CD4-positive, alpha-beta memory T cell (primary cell): ENCODE results near the gene MAJIN. TPM values are rescaled to one million over a fixed set of nuclear protein-coding genes. Genes with fewer than 3 reads are reported as not detected.
"Not testable (repeated sequence)": the region's sequence is repeated elsewhere in the genome, so short reads cannot be mapped to it uniquely, and the experiment has no call there.

Experiments used
- CTCF ChIA-PET: fragments of 350-600 bp; sonication (Branson Sonifier 250); formaldehyde crosslinking; loops from one replicate; lab custom pipeline; 2021; ENCODE audit warnings: inconsistent platforms; ENCODE audit not compliant: partially characterized antibody; lab: Charles Lee
- POLR2A ChIA-PET: fragments of 350-600 bp; sonication (Branson Sonifier 250); formaldehyde crosslinking; loops from one replicate; lab custom pipeline; 2021; ENCODE audit not compliant: partially characterized antibody; lab: Charles Lee
- DNase-seq, 5 donors: peaks; one replicate each; pipeline versions ENCODE4 v3.0.0 to v3.0.0-alpha.2; 2020 to 2022; ENCODE audit warnings: mixed read lengths in 1 of 5
- H3K27ac ChIP-seq: one replicate; pipeline ENCODE4 v1.7.0; 2013; ENCODE audit warnings: low read depth, low read length
- H3K27me3 ChIP-seq: 2 replicates; pipeline ENCODE4 v1.7.0; 2013; ENCODE audit warnings: mild to moderate bottlenecking, low read length, moderate library complexity; ENCODE audit not compliant: insufficient read depth
- H3K36me3 ChIP-seq: 2 replicates; pipeline ENCODE4 v1.7.0; 2013; ENCODE audit warnings: mild to moderate bottlenecking, low read length, moderate library complexity; ENCODE audit not compliant: insufficient read depth
- H3K4me1 ChIP-seq: 2 replicates; pipeline ENCODE4 v1.7.0; 2013; ENCODE audit warnings: mild to moderate bottlenecking, low read length, moderate library complexity; ENCODE audit not compliant: insufficient read depth
- H3K4me3 ChIP-seq, 2 donors: one replicate each; pipeline ENCODE4 v1.7.0; 2013; ENCODE audit warnings: low read length in 2 of 2, mild to moderate bottlenecking in 1 of 2
- H3K9me3 ChIP-seq, 2 donors: one replicate each; pipeline ENCODE4 v1.7.0; 2013; ENCODE audit warnings: low read length in 2 of 2, control low read depth in 1 of 2; ENCODE audit not compliant: control insufficient read depth in 1 of 2
- H3K27ac Mint-ChIP-seq, 7 donors: one replicate each; pipeline ENCODE4 v1.8.0; 2020 to 2021; ENCODE audit warnings: mixed read lengths in 7 of 7, mild to moderate bottlenecking in 6 of 7, inconsistent platforms in 3 of 7, moderate library complexity in 3 of 7
- H3K27me3 Mint-ChIP-seq, 2 donors: one replicate each; pipeline ENCODE4 v1.8.0; 2020 to 2021; ENCODE audit warnings: mixed read lengths in 2 of 2
- H3K36me3 Mint-ChIP-seq, 2 donors: one replicate each; pipeline ENCODE4 v1.8.0; 2020 to 2021; ENCODE audit warnings: mixed read lengths in 2 of 2, inconsistent platforms in 1 of 2, mild to moderate bottlenecking in 1 of 2
- H3K4me1 Mint-ChIP-seq, 4 donors: one replicate each; pipeline ENCODE4 v1.8.0; 2020 to 2021; ENCODE audit warnings: mixed read lengths in 4 of 4, mild to moderate bottlenecking in 1 of 4
- H3K4me3 Mint-ChIP-seq, 8 donors: one replicate each; pipeline ENCODE4 v1.8.0; 2020 to 2021; ENCODE audit warnings: mixed read lengths in 8 of 8, mild to moderate bottlenecking in 7 of 8, moderate library complexity in 6 of 8, inconsistent platforms in 3 of 8
- H3K9me3 Mint-ChIP-seq, 8 donors: one replicate each; pipeline ENCODE4 v1.8.0; 2020 to 2021; ENCODE audit warnings: mixed read lengths in 8 of 8, mild to moderate bottlenecking in 5 of 8, inconsistent platforms in 3 of 8, moderate library complexity in 1 of 8
- intact Hi-C: fragments of 100-400 bp; cut with micrococcal nuclease; formaldehyde crosslinking; loops from one replicate; pipeline ENCODE4 v1.15.1; 2023
- polyA plus RNA-seq, 2 donors: library from polyadenylated mRNA; unstranded; fragments of 300-500 nt; fragmentation: Illumina TruSeq; gene quantifications; one replicate each; pipeline ENCODE4 v1.2.3, GENCODE V29; 2021
- total RNA-seq, 2 experiments: library from RNA; stranded (reverse); gene quantifications; one replicate each; pipeline ENCODE4 v1.2.3, GENCODE V29; 2021

Gene MAJIN
- total and polyA plus RNA-seq, 4 experiments from 2014 or later: 0.44 to 0.91 TPM; not detected in 2

GRCh38 chr11:64996327-64996709 lies 24.4 kb upstream of the MAJIN start:
- Histone ChIP-seq H3K9me3 (no peaks in the 10 kb centered on the region), H3K4me3 (no peak overlapping the region), H3K27ac (no peak overlapping the region), H3K4me1 (peaks cover 16% of the 10 kb centered on the region), H3K36me3 (no peaks in the 10 kb centered on the region), H3K27me3 (no peaks in the 10 kb centered on the region)
- Mint-ChIP-seq H3K36me3 (no peaks in the 10 kb centered on the region), H3K4me3 (no peak overlapping the region), H3K27me3 (peaks cover 0 to 1% of the 10 kb centered on the region in 2 donors), H3K4me1 (peaks cover 7 to 22% (median 11%) of the 10 kb centered on the region in 4 donors), H3K9me3 (no peaks in the 10 kb centered on the region), H3K27ac (no peak overlapping the region)
- no peak for DNase-seq
- CTCF ChIA-PET: interaction anchor here (0.7 to 1.1 kb wide), 3 partner anchors 18 to 148 kb away, joined by 3 to 5 read pairs (median 5); partner anchors contain the start of gene ARL2
- intact Hi-C loops: no loop called here
- POLR2A ChIA-PET: no interaction called here

- H3K27me3 Mint-ChIP-seq: peaks cover 0 to 1% of the 10 kb centered on the region in 2 donors
- Histone ChIP-seq H3K27me3 (no peaks in the 10 kb centered on the region), H3K9me3 (no peaks in the 10 kb centered on the region), H3K4me1 (peaks cover 26% of the 10 kb centered on the region), H3K4me3 (no peak overlapping the region), H3K27ac (no peak overlapping the region), H3K36me3 (no peaks in the 10 kb centered on the region)
- H3K36me3 Mint-ChIP-seq: no peaks in the 10 kb centered on the region
- H3K4me1 Mint-ChIP-seq: peaks cover 17 to 32% (median 23%) of the 10 kb centered on the region in 4 donors
- no peaks in the 10 kb centered on the region for H3K9me3 Mint-ChIP-seq
- intact Hi-C loops: no loop called here
- peak overlapping the region in 1 of 7 donors; percentile 81 for H3K27ac Mint-ChIP-seq
- POLR2A ChIA-PET: no interaction called here
- CTCF ChIA-PET: no interaction called here
- DNase-seq: no peak
- no peak overlapping the region for H3K4me3 Mint-ChIP-seq
Measured at GRCh38 chr11:64994318-64994717, 22.4 kb upstream of the MAJIN start.

GRCh38 chr11:64990222-64990923 lies 18.5 kb upstream of the MAJIN start:
- Mint-ChIP-seq H3K36me3 (no peaks in the 10 kb centered on the region), H3K9me3 (no peaks in the 10 kb centered on the region), H3K4me1 (peaks cover 8 to 25% (median 16%) of the 10 kb centered on the region in 4 donors), H3K4me3 (peak overlapping the region in 5 of 8 donors; percentile 30 to 74 (median 66)), H3K27ac (peak overlapping the region in 5 of 7 donors; percentile 13 to 69 (median 47)), H3K27me3 (peaks cover 0 to 3% of the 10 kb centered on the region in 2 donors)
- H3K4me1 ChIP-seq: peaks cover 16% of the 10 kb centered on the region
- POLR2A ChIA-PET: no interaction called here
- intact Hi-C loops: no loop called here
- H3K27ac ChIP-seq: no peak overlapping the region
- H3K4me3 ChIP-seq: no peak overlapping the region
- H3K9me3 ChIP-seq: no peaks in the 10 kb centered on the region
- CTCF ChIA-PET: no interaction called here
- no peaks in the 10 kb centered on the region for H3K36me3 ChIP-seq
- no peak for DNase-seq
- H3K27me3 ChIP-seq: no peaks in the 10 kb centered on the region

DNA sequence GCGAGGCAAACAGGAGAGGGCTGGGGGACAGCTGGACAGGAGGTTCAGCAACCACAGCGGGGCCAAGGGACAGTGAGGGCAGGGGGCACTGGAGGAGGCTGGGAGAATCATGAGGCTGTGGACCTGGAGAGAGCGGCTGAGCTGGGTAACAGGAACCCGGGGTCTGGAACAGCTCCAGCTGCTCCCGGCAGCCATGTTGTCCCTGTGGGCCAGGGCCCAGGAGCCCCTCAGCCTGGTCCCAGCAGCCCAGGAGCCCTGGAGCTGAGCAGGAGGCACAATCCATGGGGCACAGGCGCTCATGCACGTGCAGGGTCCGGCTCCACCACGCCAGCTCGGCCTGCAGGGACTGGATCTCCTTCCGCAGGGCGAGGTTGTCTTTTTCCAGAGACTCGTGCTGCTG lies 17.5 kb upstream of the MAJIN start:
- Mint-ChIP-seq H3K4me1 (peaks cover 8 to 25% (median 16%) of the 10 kb centered on the region in 4 donors), H3K27ac (peak overlapping the region in 1 of 7 donors; percentile 62), H3K9me3 (no peaks in the 10 kb centered on the region), H3K36me3 (no peaks in the 10 kb centered on the region), H3K4me3 (no peak overlapping the region), H3K27me3 (peaks cover 1 to 2% of the 10 kb centered on the region in 2 donors)
- no peaks in the 10 kb centered on the region for H3K27me3 ChIP-seq
- no peak overlapping the region for H3K27ac ChIP-seq
- H3K36me3 ChIP-seq: no peaks in the 10 kb centered on the region
- DNase-seq: no peak
- no peak overlapping the region for H3K4me3 ChIP-seq
- peaks cover 16% of the 10 kb centered on the region for H3K4me1 ChIP-seq
- POLR2A ChIA-PET: no interaction called here
- intact Hi-C loops: no loop called here
- CTCF ChIA-PET: no interaction called here
- H3K9me3 ChIP-seq: no peaks in the 10 kb centered on the region

DNA sequence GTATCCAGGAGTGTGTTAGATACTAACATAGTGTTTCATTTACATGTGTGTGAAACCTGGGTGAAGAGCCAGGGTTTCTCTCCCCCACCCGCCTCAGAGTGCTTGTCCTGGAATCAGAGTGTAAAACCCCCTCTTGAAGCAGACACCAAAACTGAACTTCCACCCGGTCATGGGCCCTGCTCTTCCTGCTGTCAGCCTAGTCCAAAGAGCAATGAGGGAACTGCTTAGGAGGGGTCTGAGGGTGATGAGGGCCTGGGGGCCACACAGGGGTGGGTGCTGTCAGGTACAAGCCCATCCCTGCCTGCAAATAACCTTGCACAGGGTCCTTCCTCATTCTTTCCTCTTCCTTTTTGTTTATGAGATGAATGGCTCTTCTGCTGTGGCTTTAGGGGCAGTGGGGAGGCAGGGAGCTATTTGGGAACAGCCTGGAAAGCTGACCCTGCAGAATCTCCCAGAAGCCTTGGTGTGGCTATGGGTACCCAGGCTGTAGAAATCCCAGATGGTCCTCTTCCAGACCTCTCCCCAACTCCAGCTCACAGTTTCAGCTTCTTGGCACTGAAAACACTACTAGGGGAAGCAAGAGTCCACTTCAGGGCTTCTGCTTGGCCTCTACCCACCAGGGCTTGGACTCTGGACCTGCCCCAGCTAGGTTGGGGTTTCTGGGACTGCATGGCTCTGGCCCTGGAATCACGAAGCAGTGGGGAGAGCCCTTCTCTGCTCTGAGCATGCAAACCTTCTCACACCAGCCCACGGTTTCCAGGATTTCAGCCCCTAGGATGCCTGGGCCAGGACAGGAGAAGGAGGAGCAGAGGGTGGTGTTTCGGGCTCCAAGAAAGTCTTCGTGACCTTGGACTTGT lies 16.3 kb upstream of the MAJIN start:
- CTCF ChIA-PET: no interaction called here
- no peak overlapping the region for H3K4me3 Mint-ChIP-seq
- Histone ChIP-seq H3K27me3 (no peaks in the 10 kb centered on the region), H3K9me3 (no peaks in the 10 kb centered on the region), H3K4me3 (no peak overlapping the region), H3K27ac (no peak overlapping the region), H3K4me1 (peaks cover 16% of the 10 kb centered on the region), H3K36me3 (no peaks in the 10 kb centered on the region)
- H3K27me3 Mint-ChIP-seq: peaks cover 1 to 2% of the 10 kb centered on the region in 2 donors
- H3K9me3 Mint-ChIP-seq: no peaks in the 10 kb centered on the region
- no peak for DNase-seq
- H3K36me3 Mint-ChIP-seq: no peaks in the 10 kb centered on the region
- peaks cover 8 to 25% (median 16%) of the 10 kb centered on the region in 4 donors for H3K4me1 Mint-ChIP-seq
- intact Hi-C loops: no loop called here
- H3K27ac Mint-ChIP-seq: peak overlapping the region in 2 of 7 donors; percentile 4 to 17
- POLR2A ChIA-PET: no interaction called here

- H3K27ac ChIP-seq, H3K27ac Mint-ChIP-seq, H3K27me3 Mint-ChIP-seq, H3K4me1 Mint-ChIP-seq, H3K4me3 Mint-ChIP-seq, H3K4me3 ChIP-seq, H3K9me3 ChIP-seq, H3K27me3 ChIP-seq, intact Hi-C loops, H3K4me1 ChIP-seq, H3K36me3 ChIP-seq, POLR2A ChIA-PET, H3K36me3 Mint-ChIP-seq, DNase-seq, H3K9me3 Mint-ChIP-seq: not testable (repeated sequence)
- CTCF ChIA-PET: interaction anchor here (0.6 kb wide), 1 partner anchor 1003 kb away, joined by 3 read pairs; no protein-coding TSS in a partner anchor
Measured at GRCh38 chr11:64983339-64983738, 11.4 kb upstream of the MAJIN start.

DNA sequence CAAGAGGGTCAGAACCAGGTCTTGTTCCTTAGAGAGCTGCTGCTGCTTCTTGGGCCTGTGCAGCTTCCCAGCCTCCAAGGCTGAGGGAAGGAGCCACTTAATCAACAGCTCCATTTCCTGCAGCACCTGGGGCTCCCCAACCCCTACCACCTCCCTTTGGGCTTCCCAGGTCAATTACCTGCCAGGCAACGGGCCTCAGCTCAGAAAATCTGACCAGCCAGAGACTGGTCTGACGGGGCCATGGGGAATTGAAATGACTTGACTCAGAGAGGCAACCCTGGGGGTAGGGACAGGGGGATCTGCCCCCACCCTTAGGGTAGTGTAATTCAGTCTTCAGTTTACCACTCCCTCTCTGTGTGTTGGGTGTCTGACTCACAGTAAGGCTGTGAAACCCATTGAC lies 4.7 kb upstream of the MAJIN start:
- Histone ChIP-seq H3K36me3 (no peaks in the 10 kb centered on the region), H3K4me1 (peaks cover 9% of the 10 kb centered on the region)
- CTCF ChIA-PET: interaction anchor here (1.1 kb wide), 1 partner anchor 353 kb away, joined by 3 read pairs; no protein-coding TSS in a partner anchor

More for the DNA sequence above, 4.7 kb upstream of the MAJIN start:
- peaks cover 0 to 9% (median 5%) of the 10 kb centered on the region in 4 donors for H3K4me1 Mint-ChIP-seq
- Histone ChIP-seq H3K27me3 (no peaks in the 10 kb centered on the region), H3K9me3 (no peaks in the 10 kb centered on the region), H3K27ac (no peak overlapping the region), H3K4me3 (no peak overlapping the region)
- H3K4me3 Mint-ChIP-seq: no peak overlapping the region
- H3K36me3 Mint-ChIP-seq: peaks cover 0 to 4% of the 10 kb centered on the region in 2 donors
- no peak overlapping the region for H3K27ac Mint-ChIP-seq
- H3K27me3 Mint-ChIP-seq: peaks cover 0 to 1% of the 10 kb centered on the region in 2 donors
- H3K9me3 Mint-ChIP-seq: no peaks in the 10 kb centered on the region
- intact Hi-C loops: no loop called here
- POLR2A ChIA-PET: no interaction called here
- no peak for DNase-seq
